Muscle layer of colon (tissue), 2 donors: ENCODE measurements around the gene MEPE.

Source experiments
- H3K27ac ChIP-seq: one replicate; pipeline ENCODE4 v1.7.0; 2013; ENCODE audit warnings: low read depth, mild to moderate bottlenecking, low read length, moderate library complexity
- H3K27me3 ChIP-seq, 2 donors: one replicate each; pipeline ENCODE4 v1.7.0; 2013; ENCODE audit warnings: low read length in 2 of 2, mild to moderate bottlenecking in 2 of 2; ENCODE audit not compliant: insufficient read depth in 2 of 2, control insufficient read depth in 1 of 2
- H3K36me3 ChIP-seq: one replicate; pipeline ENCODE4 v1.7.0; 2013; ENCODE audit warnings: mild to moderate bottlenecking, low read length; ENCODE audit not compliant: insufficient read depth
- H3K4me1 ChIP-seq: one replicate; pipeline ENCODE4 v1.7.0; 2013; ENCODE audit warnings: mild to moderate bottlenecking, low read length; ENCODE audit not compliant: insufficient read depth
- H3K4me3 ChIP-seq, 2 donors: one replicate each; pipeline ENCODE4 v1.7.0; 2013; ENCODE audit warnings: low read length in 2 of 2, low read depth in 1 of 2, mild to moderate bottlenecking in 1 of 2, moderate library complexity in 1 of 2
- H3K9ac ChIP-seq: one replicate; pipeline ENCODE4 v1.7.0; 2013; ENCODE audit warnings: low read length
- H3K9me3 ChIP-seq: one replicate; pipeline ENCODE4 v1.7.0; 2013; ENCODE audit warnings: mild to moderate bottlenecking, low read length
- donor health status: abdominal sarcoma.
- donor health status: Adenocarcinoma of cecum.

MEPE gene

DNA sequence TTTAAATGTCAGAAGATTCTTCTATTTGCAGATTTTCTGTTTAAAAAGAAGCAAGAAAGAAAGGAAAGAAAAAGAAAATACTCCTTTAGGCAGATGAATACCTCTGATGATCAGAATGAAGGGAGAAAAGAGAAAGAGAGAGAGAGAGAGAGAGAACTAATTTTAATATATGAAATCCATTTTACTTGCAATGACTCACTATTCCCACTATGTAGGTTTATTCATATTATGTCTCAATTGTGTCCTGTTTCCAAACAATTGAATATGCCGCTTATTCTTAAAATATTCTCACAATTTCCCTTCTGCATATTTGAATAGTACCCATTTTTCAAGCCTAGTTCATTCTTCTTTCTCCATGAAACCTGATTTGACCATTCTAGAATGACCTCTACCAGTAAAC is 11.7 kb downstream of the MEPE start:
- no peaks in the 10 kb centered on the region for H3K36me3 ChIP-seq
- no peak overlapping the region for H3K9ac ChIP-seq
- no peak overlapping the region for H3K27ac ChIP-seq
- H3K27me3 ChIP-seq = no peaks in the 10 kb centered on the region
- H3K4me1 ChIP-seq = peaks cover 2% of the 10 kb centered on the region
- H3K9me3 ChIP-seq = no peaks in the 10 kb centered on the region
- no peak overlapping the region for H3K4me3 ChIP-seq

DNA sequence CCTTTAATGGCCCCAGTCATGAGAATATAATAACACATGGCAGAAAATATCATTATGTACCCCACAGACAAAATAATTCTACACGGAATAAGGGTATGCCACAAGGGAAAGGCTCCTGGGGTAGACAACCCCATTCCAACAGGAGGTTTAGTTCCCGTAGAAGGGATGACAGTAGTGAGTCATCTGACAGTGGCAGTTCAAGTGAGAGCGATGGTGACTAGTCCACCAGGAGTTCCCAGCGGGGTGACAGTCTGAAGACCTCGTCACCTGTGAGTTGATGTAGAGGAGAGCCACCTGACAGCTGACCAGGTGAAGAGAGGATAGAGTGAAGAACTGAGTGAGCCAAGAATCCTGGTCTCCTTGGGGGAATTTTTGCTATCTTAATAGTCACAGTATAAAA is 13.5 kb downstream of the MEPE start:
- Histone ChIP-seq H3K36me3 (no peaks in the 10 kb centered on the region), H3K27ac (no peak overlapping the region), H3K27me3 (no peaks in the 10 kb centered on the region), H3K4me3 (no peak overlapping the region), H3K9me3 (no peaks in the 10 kb centered on the region), H3K9ac (no peak overlapping the region), H3K4me1 (no peaks in the 10 kb centered on the region)

DNA sequence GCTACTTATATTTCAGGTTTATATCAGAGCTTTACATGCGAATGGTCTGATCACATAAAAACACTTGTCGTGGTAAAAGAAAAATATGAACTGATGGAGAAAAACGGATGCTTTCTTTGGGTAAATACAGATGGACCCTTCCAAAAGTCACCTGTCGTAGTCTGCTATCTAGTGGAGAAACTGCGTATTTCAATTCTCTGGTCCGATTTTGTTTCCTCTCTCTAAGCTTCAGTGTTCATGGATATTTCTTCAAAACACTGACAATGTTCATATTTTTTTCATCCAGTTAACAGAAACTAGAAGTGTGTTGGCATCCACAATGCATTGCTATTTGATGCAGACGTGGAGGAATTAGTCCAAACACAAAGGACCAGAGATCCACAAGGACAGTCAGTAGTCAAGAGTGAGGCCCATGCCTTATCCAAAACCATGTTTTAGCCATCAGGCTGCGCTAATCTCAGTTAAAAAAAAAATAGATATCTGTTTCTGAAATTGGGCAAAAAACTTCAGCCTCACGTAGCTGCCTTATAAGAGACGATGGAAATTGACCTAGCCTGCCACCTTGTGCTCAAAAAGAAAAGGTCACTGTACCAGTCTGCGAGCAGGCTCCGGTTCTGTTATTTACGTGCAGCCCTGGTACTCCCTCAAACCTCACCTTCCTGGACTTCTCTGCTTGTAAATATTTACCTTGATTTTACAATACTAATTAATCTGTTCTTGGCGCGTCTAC is 16.0 kb downstream of the MEPE start:
- no peak overlapping the region for H3K27ac ChIP-seq
- H3K4me3 ChIP-seq = peak overlapping the region in 1 of 2 donors; percentile 41
- H3K27me3 ChIP-seq = no peaks in the 10 kb centered on the region
- no peaks in the 10 kb centered on the region for H3K4me1 ChIP-seq
- no peaks in the 10 kb centered on the region for H3K9me3 ChIP-seq
- H3K36me3 ChIP-seq = no peaks in the 10 kb centered on the region
- peak overlapping the region; percentile 18 for H3K9ac ChIP-seq

DNA sequence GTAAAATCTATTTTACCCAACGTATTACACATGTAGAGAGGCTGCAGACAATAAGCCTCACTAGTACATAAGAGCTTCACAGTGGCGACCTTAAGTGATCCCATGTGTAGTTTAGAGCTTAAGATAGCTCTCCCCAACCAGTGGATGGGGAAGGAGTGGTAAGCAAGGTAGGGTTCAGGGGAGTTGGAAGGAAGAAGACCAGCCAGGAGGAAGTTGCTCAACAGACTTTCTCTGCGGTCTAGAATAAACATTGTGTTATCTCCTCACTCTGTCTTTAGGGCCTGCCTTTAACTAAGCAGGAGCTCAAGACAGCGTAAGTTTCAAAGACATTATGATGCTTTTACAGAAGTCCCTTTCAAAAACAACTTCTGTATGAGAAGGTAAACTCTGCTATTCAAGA is 16.8 kb downstream of the MEPE start:
- H3K4me3 ChIP-seq = no peak overlapping the region
- H3K9ac ChIP-seq = no peak overlapping the region
- H3K9me3 ChIP-seq = no peaks in the 10 kb centered on the region
- H3K27me3 ChIP-seq = no peaks in the 10 kb centered on the region
- H3K4me1 ChIP-seq = no peaks in the 10 kb centered on the region
- no peaks in the 10 kb centered on the region for H3K36me3 ChIP-seq
- H3K27ac ChIP-seq = peak overlapping the region; percentile 37

DNA sequence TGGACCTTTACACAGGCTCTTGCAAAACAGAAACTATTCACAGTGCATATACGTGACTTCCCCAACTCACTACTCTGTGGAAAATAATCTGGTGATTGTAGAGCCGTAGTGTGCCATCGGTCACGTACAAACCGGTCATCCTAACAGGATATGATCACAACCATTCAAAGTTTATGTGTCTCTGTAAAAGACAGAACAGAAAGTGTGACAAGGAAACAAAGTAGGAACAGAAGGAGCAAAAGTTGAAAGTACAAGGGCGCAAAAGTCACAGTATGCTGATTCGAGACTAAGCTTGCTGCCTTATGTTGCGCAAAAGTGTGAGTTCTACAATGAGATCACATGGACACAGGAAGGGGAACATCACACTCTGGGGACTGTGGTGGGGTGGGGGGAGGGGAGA is 18.6 kb downstream of the MEPE start:
- H3K9ac ChIP-seq = no peak overlapping the region
- no peak overlapping the region for H3K4me3 ChIP-seq
- H3K9me3 ChIP-seq = no peaks in the 10 kb centered on the region
- H3K36me3 ChIP-seq = no peaks in the 10 kb centered on the region
- no peaks in the 10 kb centered on the region for H3K27me3 ChIP-seq
- H3K27ac ChIP-seq = no peak overlapping the region
- no peaks in the 10 kb centered on the region for H3K4me1 ChIP-seq

DNA sequence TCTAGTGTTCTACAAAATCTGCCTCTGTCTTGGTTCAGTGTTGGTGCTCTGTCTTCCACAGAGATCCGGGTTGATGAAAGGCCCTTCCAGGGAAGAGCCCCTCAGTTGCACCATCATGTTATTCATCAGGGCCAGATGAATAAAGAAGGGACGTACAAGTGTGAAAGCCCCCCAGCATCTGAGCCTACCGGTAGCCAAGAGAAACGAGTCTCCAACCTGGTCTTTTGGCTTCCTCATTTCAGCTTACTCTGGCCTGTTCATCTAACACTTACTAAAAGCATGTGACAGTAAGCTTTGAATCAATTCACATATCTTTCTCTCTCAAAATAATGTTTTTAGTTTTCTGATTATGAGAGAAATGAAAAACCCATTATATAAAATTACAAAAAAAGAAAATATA is 19.2 kb downstream of the MEPE start:
- H3K9ac ChIP-seq = no peak overlapping the region
- H3K9me3 ChIP-seq = no peaks in the 10 kb centered on the region
- H3K4me1 ChIP-seq = no peaks in the 10 kb centered on the region
- H3K27ac ChIP-seq = no peak overlapping the region
- H3K4me3 ChIP-seq = no peak overlapping the region
- H3K27me3 ChIP-seq = no peaks in the 10 kb centered on the region
- no peaks in the 10 kb centered on the region for H3K36me3 ChIP-seq

DNA sequence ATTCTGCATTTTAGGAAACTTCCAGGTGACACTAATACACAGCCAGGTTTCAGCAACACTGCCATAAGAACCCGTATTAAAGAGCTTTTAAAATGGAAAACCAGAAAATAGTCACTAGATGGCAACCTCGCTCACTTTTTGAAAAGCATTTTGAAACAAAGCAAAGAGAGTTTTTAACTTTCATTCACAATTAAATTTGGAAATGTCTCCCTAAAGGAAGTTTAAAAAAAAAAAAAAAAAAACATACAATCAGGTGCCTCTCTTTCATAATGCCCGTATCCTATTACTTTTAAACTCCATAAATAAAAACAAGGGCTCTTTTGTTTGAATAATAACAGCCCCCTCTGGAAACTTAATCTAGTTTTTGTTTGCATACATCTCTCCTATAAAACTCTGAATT is 20.3 kb downstream of the MEPE start:
- no peaks in the 10 kb centered on the region for H3K36me3 ChIP-seq
- H3K4me1 ChIP-seq = no peaks in the 10 kb centered on the region
- no peak overlapping the region for H3K27ac ChIP-seq
- no peaks in the 10 kb centered on the region for H3K9me3 ChIP-seq
- no peaks in the 10 kb centered on the region for H3K27me3 ChIP-seq
- no peak overlapping the region for H3K9ac ChIP-seq
- no peak overlapping the region for H3K4me3 ChIP-seq

DNA sequence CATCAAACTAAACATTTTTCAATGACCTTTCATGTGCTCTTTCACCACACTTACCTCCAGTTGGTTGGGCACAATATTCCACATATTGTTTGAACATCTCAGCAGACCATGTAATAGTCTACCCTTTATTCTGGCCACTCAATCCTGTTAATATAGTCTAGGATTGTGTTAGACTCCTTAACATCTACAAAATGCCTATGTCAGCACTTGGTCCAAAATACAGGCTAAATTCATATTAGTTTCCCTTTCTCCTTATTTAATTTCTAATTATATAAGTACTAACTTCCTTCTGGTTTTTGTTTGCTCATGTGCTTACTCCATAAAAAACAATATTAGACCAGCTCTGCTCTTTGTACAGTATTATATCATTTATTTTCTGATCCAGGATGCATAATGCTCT is 21.1 kb downstream of the MEPE start:
- no peak overlapping the region for H3K9ac ChIP-seq
- H3K36me3 ChIP-seq = no peaks in the 10 kb centered on the region
- no peak overlapping the region for H3K4me3 ChIP-seq
- H3K4me1 ChIP-seq = no peaks in the 10 kb centered on the region
- H3K27me3 ChIP-seq = no peaks in the 10 kb centered on the region
- H3K9me3 ChIP-seq = no peaks in the 10 kb centered on the region
- no peak overlapping the region for H3K27ac ChIP-seq

DNA sequence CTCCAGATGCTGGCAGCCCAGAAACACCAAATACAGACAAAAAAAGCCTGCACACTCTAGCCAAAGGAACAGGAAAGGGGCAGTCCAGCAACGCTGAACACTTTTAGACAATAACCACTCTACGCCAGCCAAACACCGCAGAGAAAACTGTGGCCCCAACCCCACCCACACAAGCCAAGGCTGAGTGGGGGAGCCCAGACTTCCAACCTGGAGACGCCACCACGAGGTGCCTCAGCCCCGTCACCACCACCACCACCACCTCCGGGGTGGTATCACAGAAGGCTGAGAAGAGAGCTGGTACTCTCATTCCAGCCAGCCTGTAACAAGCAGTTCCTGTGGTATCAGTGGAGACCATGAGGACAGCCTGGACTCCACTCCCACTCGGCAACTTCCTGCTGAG is 22.8 kb downstream of the MEPE start:
- Histone ChIP-seq H3K4me3 (no peak overlapping the region), H3K27ac (no peak overlapping the region), H3K27me3 (no peaks in the 10 kb centered on the region), H3K9ac (no peak overlapping the region), H3K4me1 (no peaks in the 10 kb centered on the region), H3K36me3 (no peaks in the 10 kb centered on the region), H3K9me3 (no peaks in the 10 kb centered on the region)

DNA sequence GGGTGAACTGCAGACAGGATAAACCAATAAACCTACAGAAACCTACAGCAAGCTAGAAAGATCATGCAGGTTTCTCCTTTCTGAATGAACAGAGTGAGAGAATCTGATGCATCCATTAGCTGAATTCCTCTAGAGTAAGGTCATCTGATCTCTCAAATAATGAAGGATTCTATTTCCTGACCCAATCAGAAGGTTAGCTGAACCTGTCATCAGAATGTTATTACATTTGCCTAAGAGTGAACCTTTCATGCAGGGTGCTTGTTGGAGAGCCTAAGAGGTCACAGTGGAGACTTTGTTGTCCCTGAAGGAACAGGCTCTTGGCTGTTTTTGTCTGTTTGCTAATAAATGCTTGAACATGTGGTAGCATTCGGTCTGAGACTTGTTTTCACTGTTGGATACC is 24.0 kb downstream of the MEPE start:
- Histone ChIP-seq H3K9me3 (no peaks in the 10 kb centered on the region), H3K36me3 (no peaks in the 10 kb centered on the region)

DNA sequence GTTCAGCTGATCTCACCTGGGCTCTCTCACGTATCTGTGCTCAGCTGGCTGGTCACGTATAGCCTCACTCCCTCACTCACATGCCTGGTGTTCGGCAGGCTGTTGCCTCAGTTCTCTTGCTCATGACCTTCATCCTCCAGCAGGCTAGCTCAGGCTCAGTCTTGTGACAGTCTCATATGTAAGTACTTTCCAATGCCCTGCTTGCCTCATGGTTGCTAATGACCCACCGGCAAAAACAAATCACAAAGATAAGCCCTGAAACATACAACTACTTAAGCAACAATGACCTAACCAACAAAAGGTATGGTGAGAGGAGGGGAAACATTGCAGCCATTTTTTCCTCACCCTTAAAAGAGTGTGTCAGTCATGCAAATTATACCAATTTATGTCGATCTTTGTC is 25.0 kb downstream of the MEPE start:
- Histone ChIP-seq H3K9ac (no peak overlapping the region), H3K36me3 (no peaks in the 10 kb centered on the region), H3K9me3 (no peaks in the 10 kb centered on the region), H3K4me1 (no peaks in the 10 kb centered on the region), H3K27ac (no peak overlapping the region), H3K4me3 (no peak overlapping the region), H3K27me3 (no peaks in the 10 kb centered on the region)

More for the DNA sequence above, 24.0 kb downstream of the MEPE start:
- no peaks in the 10 kb centered on the region for H3K4me1 ChIP-seq
- H3K9ac ChIP-seq = no peak overlapping the region
- no peak overlapping the region for H3K4me3 ChIP-seq
- H3K27me3 ChIP-seq = no peaks in the 10 kb centered on the region
- no peak overlapping the region for H3K27ac ChIP-seq

DNA sequence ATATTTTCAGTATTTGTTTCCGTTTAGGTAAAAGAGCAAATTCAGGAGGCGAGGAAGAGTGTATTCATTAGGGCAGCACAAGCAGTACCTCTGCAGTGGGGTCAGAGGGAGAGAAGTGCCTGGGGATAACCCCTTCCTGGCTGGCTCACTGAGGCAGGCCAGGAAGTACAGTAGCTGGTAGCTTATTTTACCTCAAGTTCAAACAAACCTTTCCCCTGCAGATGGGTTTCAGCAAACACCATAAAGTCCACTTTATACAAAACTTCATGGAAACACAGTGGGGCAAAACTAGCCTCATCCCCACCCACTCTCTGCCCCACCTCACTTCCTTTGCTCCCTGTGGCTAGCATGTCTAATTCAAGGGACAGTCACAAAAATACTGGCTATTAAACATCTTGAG is 29.5 kb downstream of the MEPE start:
- Histone ChIP-seq H3K27me3 (no peaks in the 10 kb centered on the region), H3K4me1 (no peaks in the 10 kb centered on the region), H3K9ac (no peak overlapping the region), H3K27ac (no peak overlapping the region), H3K9me3 (no peaks in the 10 kb centered on the region), H3K36me3 (no peaks in the 10 kb centered on the region), H3K4me3 (no peak overlapping the region)
